ENCODE measurements around the gene ITPR2.

DNA sequence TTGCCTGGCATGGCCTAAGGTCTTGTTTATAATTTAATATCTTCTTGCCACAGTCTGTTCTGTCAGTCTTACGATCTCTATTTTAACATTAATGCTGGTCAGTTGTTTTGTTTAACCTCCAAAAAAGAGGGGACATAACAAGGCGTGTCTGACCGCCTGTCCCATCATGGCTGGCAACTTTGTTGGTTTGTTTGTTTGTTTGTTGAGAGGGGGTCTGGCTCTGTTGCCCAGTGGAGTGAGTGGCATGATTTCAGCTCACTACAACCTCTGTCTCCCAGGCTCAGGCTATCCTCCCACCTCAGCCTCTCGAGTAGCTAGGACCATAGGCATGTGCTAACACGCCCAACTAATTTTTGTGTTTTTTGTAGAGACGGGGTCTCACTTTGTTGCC lies 36.1 kb upstream of the ITPR2 start:
- TF ChIP-seq CTCF (conservative IDR thresholded peaks at IDR 0.05; ENCODE audit: low read length) (no peak), EZH2phosphoT487 (IDR thresholded peaks at IDR 0.05; ENCODE audit: borderline replicate concordance, low read depth, low read length) (no peak)
